GM12872 (cell line): ENCODE data around the gene CMTM1.

ENCODE experiments used
- CTCF ChIP-seq: IDR thresholded peaks from 3 replicates; pipeline ENCODE4 v1.5.1; 2011; ENCODE audit warnings: low read depth, mild to moderate bottlenecking, low read length, moderate library complexity; ENCODE audit not compliant: insufficient read depth

Gene CMTM1

GRCh38 chr16:66617728-66618127 lies 51.5 kb downstream of the CMTM1 start:
- no peak for TF ChIP-seq CTCF

- no peak for TF ChIP-seq CTCF
Measured at GRCh38 chr16:66618588-66619375, 52.5 kb downstream of the CMTM1 start.

- no peak for TF ChIP-seq CTCF
Measured at GRCh38 chr16:66619534-66620428, 53.5 kb downstream of the CMTM1 start.

- no peak for TF ChIP-seq CTCF
Measured at GRCh38 chr16:66620429-66620795, 54.2 kb downstream of the CMTM1 start.

- no peak for TF ChIP-seq CTCF
Measured at GRCh38 chr16:66621973-66622372, 55.7 kb downstream of the CMTM1 start.

- TF ChIP-seq CTCF, result no peak
Measured at GRCh38 chr16:66622863-66623262, 56.6 kb downstream of the CMTM1 start.

GRCh38 chr16:66623755-66624154 lies 57.5 kb downstream of the CMTM1 start:
- no peak for TF ChIP-seq CTCF
